NCI-H524 (cell line): ENCODE results near the gene RBM23.

ENCODE experiments used
- DNase-seq, 2 experiments: peaks; one replicate each; lab custom pipeline; 2025; lab: John Stamatoyannopoulos, UW

Gene RBM23

GRCh38 chr14:22885975-22886374, 33.0 kb downstream of the RBM23 start:
- DNase-seq = no peak

GRCh38 chr14:22884738-22885523, 34.0 kb downstream of the RBM23 start:
- no peak for DNase-seq

GRCh38 chr14:22884076-22884737, 34.7 kb downstream of the RBM23 start:
- DNase-seq = no peak

GRCh38 chr14:22883173-22883976, 35.6 kb downstream of the RBM23 start, which contains the start of gene REM2:
Gene REM2 (plus strand): TSS chr14:22883222. CDS start chr14:22883288, 66 bp downstream.
- no peak for DNase-seq

- DNase-seq = no peak
These were observed 36.3 kb downstream of the RBM23 start for GRCh38 chr14:22882529-22883172.

- DNase-seq = no peak
These were observed 36.9 kb downstream of the RBM23 start for GRCh38 chr14:22882064-22882463.

- no peak for DNase-seq
These were observed 40.4 kb downstream of the RBM23 start for GRCh38 chr14:22878271-22879246.

GRCh38 chr14:22877000-22877501, 41.9 kb downstream of the RBM23 start:
- DNase-seq = no peak

- no peak for DNase-seq
These were observed 43.1 kb downstream of the RBM23 start for GRCh38 chr14:22875748-22876319.

GRCh38 chr14:22875003-22875747, 43.8 kb downstream of the RBM23 start:
- no peak for DNase-seq

GRCh38 chr14:22872833-22873520, 46.0 kb downstream of the RBM23 start:
- DNase-seq = no peak

GRCh38 chr14:22872033-22872832, 46.7 kb downstream of the RBM23 start:
- DNase-seq = peak; percentile 87 to 95

GRCh38 chr14:22871224-22872032, 47.5 kb downstream of the RBM23 start, which contains the start of gene LRP10:
Gene LRP10 (plus strand): TSS chr14:22871740. CDS start chr14:22872304, 564 bp downstream.
- DNase-seq = peak; percentile 81 to 90

- no peak for DNase-seq
These were observed 48.1 kb downstream of the RBM23 start for GRCh38 chr14:22870811-22871223.

- DNase-seq = no peak
These were observed 52.1 kb downstream of the RBM23 start for GRCh38 chr14:22866874-22867273.

- DNase-seq = peak in 1 of 2 experiments; percentile 50
These were observed 53.2 kb downstream of the RBM23 start for GRCh38 chr14:22865424-22866405.
